GM12873 (cell line): ENCODE results near the gene DUXA.

Experiments used
- CTCF ChIP-seq: IDR thresholded peaks from 2 replicates; pipeline ENCODE4 v1.5.1; 2012; ENCODE audit warnings: low read depth, mild to moderate bottlenecking, moderate library complexity, low read length, control low read depth; ENCODE audit not compliant: insufficient read depth; ENCODE audit errors: missing control alignments

Gene DUXA

GRCh38 chr19:57123882-57124281 lies 43.4 kb downstream of the DUXA start:
- TF ChIP-seq CTCF: no peak

DNA sequence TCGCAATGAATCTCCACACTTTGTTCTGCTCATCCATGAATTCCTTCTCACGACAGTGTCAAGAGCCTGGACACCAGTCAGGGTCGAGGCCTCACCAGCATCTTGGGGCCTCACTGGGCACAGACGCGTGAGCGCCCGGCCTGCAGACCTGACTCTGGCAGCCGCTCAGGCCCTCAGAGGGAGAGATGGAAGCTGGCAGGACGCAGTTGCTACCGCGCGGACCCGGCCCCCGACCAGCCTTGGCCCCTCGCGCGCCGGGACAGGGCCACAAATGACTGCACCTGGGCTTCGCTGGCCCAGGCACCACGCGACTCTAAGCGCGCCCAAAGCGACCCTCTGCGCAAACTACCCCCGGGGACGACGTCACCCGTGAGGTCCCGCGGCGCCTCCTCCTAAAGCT lies 48.4 kb downstream of the DUXA start:
- TF ChIP-seq CTCF: no peak

- no peak for TF ChIP-seq CTCF
These were observed 56.0 kb downstream of the DUXA start for GRCh38 chr19:57111329-57111644.

GRCh38 chr19:57110592-57111328 lies 56.5 kb downstream of the DUXA start:
- TF ChIP-seq CTCF: no peak

- TF ChIP-seq CTCF: no peak
These were observed 60.5 kb downstream of the DUXA start for GRCh38 chr19:57106722-57107235.

- TF ChIP-seq CTCF: no peak
These were observed 61.1 kb downstream of the DUXA start for GRCh38 chr19:57105976-57106721.
